AG10803 (cell line): ENCODE data around the gene NXN.

Source experiments
- DNase-seq: peaks from one replicate; pipeline ENCODE4 v3.0.0; 2010; ENCODE audit warnings: low read depth
- H3K4me3 ChIP-seq: 2 replicates; pipeline ENCODE4 v1.5.1; 2011; ENCODE audit warnings: mild to moderate bottlenecking, low read length, control low read depth
- CTCF ChIP-seq: conservative IDR thresholded peaks from 2 replicates; pipeline ENCODE4 v1.5.1; 2011; ENCODE audit warnings: mild to moderate bottlenecking, low read length, control low read depth, inconsistent platforms

The NXN gene

GRCh38 chr17:951325-952132, 28.0 kb downstream of the NXN start:
- peak; percentile 9; the same call in 1 of the 2 replicates for TF ChIP-seq CTCF
- peak overlapping the region; percentile 44 for H3K4me3 ChIP-seq
- peak; percentile 93 for DNase-seq

- no peak for TF ChIP-seq CTCF
- H3K4me3 ChIP-seq: no peak overlapping the region
- no peak for DNase-seq
These were observed 29.8 kb downstream of the NXN start for GRCh38 chr17:949623-950303.

GRCh38 chr17:948284-948852, 31.2 kb downstream of the NXN start:
- no peak for TF ChIP-seq CTCF
- DNase-seq: peak; percentile 41

GRCh38 chr17:946510-947236, 32.9 kb downstream of the NXN start:
- H3K4me3 ChIP-seq: no peak overlapping the region
- no peak for DNase-seq
- TF ChIP-seq CTCF: no peak

More at GRCh38 chr17:948284-948852, 31.2 kb downstream of the NXN start:
- no peak overlapping the region for H3K4me3 ChIP-seq

- no peak for DNase-seq
- H3K4me3 ChIP-seq: no peak overlapping the region
- TF ChIP-seq CTCF: no peak
These were observed 33.9 kb downstream of the NXN start for GRCh38 chr17:945672-946071.

- TF ChIP-seq CTCF: no peak
- no peak overlapping the region for H3K4me3 ChIP-seq
- no peak for DNase-seq
These were observed 35.2 kb downstream of the NXN start for GRCh38 chr17:944266-944826.
